GM18502 (cell line): Measurements from ENCODE around the gene RPS23.
"Not testable (repeated sequence)": the region's sequence is repeated elsewhere in the genome, so short reads cannot be mapped to it uniquely, and the experiment has no call there.

Experiments
- ATAC-seq: cut with Tn5 transposase; IDR thresholded peaks from one replicate; pipeline ENCODE4 v1.9.1; 2021; ENCODE audit warnings: mild to moderate bottlenecking; ENCODE audit not compliant: unreplicated experiment, poor library complexity

Gene RPS23

GRCh38 chr5:82290908-82291307 lies 12.8 kb upstream of the RPS23 start:
- no peak for ATAC-seq

DNA sequence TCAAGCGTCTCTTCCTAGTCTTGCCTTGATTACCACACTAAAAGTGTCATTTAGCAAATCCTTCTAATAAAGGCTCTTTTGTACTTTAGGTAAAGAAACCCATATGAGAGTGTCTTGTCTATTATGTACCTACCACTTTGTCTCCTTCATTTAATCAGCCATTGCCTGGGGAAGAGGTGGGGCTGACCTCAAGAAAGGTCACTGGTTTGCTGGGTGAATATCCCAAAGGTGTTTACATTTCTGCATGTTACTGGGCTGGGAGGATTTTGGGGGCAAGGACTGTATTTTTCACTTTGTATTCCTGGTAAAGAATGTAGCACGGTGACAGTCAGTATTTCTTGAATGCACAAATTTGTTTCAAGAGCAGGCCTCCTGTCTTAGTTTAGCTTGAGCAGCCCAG lies 11.9 kb upstream of the RPS23 start:
- ATAC-seq: no peak

DNA sequence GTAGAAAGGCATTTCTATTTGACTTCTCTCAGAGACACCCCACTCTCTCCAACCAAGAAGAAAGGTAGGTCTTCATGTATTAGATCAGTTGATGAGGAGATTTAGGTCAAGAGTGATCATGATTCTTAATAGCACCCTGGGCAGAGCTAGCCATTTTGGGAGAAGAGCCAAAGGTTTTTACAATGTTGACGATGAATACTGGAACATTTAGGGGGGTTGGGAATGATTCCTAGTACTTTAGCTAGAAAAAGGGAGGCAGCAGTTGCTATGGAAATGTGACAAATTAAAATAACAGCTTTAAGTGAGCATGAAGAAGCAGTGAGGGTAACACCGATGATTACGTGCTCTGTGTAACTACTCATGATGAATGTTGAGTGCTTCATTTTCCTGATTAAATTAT lies 9.5 kb upstream of the RPS23 start:
- no peak for ATAC-seq

DNA sequence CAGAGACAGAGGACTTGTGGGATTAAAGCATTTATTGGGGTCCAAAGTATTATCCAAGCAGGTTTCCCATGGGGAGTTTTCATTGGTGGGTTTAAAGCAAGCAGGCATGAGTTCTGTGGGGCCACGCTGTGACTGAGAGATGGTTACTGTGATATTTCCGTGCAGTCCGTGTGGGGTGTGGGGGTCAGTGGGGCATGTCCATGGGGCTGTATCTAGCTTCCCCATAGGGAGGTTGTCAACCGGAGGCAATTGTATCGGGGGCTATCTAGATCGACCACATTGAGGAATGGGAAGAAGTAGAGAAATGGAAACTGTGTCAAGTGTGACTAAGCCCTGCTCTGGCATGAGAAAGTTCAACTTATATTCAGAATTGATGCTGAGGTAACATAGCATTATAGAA lies 7.1 kb upstream of the RPS23 start:
- no peak for ATAC-seq

DNA sequence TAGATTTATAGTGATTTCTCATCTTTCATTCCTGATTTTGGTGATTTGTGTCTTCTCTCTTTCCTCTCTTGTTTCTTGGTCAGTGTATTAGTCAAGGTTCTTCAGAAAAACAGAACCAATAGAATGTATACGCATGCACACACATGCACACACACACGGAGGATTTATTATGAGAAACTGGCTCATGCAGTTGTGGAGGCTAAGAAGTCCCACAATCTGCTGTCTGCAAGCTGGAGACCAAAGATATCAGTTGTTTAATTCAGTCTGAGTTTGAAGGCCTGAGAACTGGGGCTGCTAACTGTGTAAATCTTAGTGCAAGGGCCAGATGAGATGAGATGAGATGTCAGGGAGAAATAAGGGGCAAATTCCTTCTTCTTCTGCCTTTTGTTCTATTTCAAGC lies 5.7 kb upstream of the RPS23 start:
- ATAC-seq: no peak

DNA sequence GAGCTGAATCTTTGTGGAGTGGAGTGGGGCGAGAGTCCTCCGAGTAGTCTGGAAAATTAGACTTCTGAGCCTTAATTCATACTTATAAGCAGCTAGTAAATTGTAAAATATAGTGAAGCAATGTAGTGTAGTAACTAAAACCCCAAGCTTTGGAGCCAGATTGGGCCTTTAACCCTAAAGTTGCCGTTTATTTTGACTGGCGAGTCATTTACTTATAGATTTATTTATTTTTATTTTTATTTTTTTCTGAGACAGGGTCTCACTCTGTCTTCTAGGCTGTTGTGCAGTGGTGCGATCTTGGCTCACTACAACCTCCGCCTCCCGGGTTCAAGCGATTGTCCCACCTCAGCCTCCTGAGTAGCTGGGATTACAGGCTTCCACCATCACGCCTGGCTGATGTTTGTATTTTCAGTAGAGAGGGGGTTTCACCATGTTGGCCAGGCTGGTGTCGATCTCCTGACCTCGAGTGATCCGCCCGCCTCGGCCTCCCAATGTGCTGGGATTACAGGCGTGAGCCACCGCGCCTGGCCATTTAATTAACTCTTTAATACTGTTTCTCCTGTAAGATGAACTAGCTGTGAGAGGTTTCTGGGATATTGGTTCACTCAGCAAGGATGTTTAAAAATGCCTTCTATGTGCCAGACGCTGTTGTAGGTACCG lies 687 bp upstream of the RPS23 start:
- no peak for ATAC-seq

DNA sequence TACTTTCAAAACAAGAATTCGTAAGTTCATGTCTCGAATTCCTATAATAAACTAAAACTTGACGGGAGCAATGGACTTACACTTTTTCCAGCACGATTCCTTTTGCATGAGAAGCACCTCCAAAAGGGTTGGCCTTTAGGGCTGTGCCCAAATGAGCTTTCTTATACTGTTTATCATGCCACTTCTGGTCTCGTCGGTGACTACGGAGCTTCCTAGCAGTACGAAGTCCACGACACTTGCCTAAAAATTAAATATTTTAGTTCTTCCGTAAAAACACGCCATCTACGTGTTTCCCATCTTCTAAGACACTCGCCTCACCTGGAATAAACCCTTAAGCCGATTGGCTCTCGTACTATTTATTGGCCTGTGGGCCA lies 554 bp downstream of the RPS23 start:
- ATAC-seq: no peak

- ATAC-seq: no peak
Measured at GRCh38 chr5:82276800-82277612, 1.1 kb downstream of the RPS23 start.

DNA sequence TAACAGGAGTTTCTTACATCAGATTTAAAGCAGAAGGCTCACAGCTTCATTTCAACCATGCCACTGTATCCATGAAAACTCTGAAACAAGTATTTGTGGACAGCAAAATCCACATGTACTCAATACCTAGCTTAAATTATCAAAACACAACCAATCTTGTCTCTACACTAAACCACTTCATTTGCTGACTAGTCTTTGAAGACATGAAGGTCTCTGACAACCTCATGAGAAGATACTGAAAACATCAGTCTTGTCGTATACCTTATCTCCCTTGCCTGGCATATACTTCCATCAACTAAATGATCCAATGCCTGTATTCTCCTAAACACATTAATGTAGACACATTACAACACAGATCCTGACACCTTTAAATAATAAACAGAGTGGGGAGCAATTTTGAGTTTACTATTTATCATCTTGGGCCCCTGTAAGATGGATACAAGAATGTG lies 2.9 kb downstream of the RPS23 start:
- ATAC-seq: no peak

- ATAC-seq: no peak
Measured at GRCh38 chr5:82274343-82275211, 3.6 kb downstream of the RPS23 start.

DNA sequence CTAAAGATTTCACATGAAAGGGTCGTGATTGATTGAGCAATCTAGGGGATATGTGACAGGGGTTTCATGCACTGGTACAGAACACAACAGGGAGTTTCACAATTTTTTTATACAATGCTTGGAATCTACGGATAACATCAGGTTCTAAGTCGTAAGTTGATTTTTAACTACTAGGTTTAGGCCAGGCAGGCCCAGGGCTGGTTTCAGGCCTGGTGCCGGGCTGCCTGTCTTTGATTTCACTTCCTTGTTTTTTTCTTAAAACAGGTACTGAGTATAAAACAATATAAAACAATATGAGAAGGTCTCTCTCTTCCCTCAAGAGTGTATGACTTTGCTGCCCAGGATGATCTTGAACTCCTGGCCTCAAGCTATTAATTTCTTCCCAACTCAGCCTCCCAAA lies 4.7 kb downstream of the RPS23 start:
- not testable (repeated sequence) for ATAC-seq

DNA sequence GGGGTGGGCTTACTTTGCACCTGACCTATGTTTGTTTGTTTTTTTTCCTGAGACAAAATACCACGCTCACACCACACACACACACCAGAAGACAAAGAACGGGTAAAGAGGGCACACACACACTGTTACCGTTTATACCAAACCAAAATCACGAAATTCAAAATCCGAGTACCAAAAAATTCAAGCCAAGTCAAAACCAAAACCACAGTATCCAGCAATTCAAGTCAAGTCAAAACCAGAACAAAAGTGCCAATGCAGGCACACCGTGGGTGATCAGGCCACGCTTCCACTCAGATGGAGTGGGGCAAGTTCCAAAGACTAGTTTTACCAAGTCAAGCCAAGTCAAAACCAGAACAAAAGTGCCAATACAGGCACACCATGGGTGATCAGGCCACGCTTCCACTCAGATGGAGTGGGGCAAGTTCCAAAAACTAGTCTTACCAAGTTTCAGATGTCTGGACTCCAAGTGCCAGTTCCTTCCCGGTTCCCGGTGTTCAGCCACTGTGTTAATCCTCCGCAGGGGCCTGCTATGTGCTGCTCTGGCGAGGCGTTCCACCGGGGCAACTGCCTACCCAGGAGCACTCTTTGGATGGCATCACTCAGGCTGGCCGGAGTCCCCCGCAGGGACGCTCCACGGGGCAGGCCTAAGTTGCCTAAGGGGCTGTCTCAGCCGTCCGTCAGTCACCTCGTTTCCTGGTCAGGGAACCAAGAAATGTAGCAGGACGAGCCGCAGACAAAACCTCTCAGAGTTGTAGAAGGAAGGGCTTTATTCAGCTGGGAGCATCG lies 5.4 kb downstream of the RPS23 start:
- ATAC-seq: not testable (repeated sequence)

DNA sequence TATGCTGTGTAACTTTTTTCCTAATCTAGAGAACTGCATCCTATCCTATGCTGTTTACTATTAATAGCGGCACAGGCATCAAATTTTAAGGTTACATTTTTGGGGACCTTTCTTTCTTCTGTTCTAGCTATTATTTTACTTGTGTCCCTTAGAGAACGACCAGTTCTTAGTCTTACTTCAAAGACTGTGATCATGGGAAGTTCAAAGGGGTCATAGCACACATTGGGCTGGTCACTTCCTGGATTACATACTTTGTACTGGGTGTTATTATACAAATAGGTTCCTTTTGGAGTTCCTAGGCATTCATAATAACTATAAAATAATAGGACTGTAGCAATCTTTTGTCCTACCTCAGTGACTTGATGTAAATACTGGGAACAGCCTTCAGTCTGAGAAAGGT lies 8.8 kb downstream of the RPS23 start:
- ATAC-seq: not testable (repeated sequence)

- not testable (repeated sequence) for ATAC-seq
Measured at GRCh38 chr5:82267297-82267933, 10.7 kb downstream of the RPS23 start.

GRCh38 chr5:82265047-82265446 lies 13.1 kb downstream of the RPS23 start:
- ATAC-seq: no peak

GRCh38 chr5:82259172-82259800 lies 18.9 kb downstream of the RPS23 start:
- ATAC-seq: peak; percentile 59

- no peak for ATAC-seq
Measured at GRCh38 chr5:82257729-82258128, 20.4 kb downstream of the RPS23 start.

- ATAC-seq: no peak
Measured at GRCh38 chr5:82257247-82257646, 20.9 kb downstream of the RPS23 start.

GRCh38 chr5:82255844-82256243 lies 22.3 kb downstream of the RPS23 start:
- no peak for ATAC-seq
